Ishikawa (cell line): ENCODE data around the gene ELAVL3.

Source experiments
- CEBPB ChIP-seq: IDR thresholded peaks from 2 replicates; pipeline ENCODE4 v1.6.1; 2012
- CREB1 ChIP-seq: IDR thresholded peaks from 2 replicates; pipeline ENCODE4 v1.6.1; 2012; ENCODE audit warnings: low read depth
- EGR1 ChIP-seq: IDR thresholded peaks from 2 replicates; pipeline ENCODE4 v1.6.1; 2012
- EP300 ChIP-seq: IDR thresholded peaks from 2 replicates; pipeline ENCODE4 v1.6.1; 2012; ENCODE audit warnings: borderline replicate concordance
- FOXM1 ChIP-seq: IDR thresholded peaks from 2 replicates; pipeline ENCODE4 v1.6.1; 2012; ENCODE audit warnings: low read depth, borderline replicate concordance
- MAX ChIP-seq: IDR thresholded peaks from 2 replicates; pipeline ENCODE4 v1.6.1; 2012
- NFIC ChIP-seq: IDR thresholded peaks from 2 replicates; pipeline ENCODE4 v1.6.1; 2012
- RAD21 ChIP-seq: IDR thresholded peaks from 2 replicates; pipeline ENCODE4 v1.6.1; 2012; ENCODE audit warnings: low read depth
- TAF1 ChIP-seq: IDR thresholded peaks from 2 replicates; pipeline ENCODE4 v1.6.1; 2012; ENCODE audit warnings: low read depth, mild to moderate bottlenecking
- TCF12 ChIP-seq: IDR thresholded peaks from 2 replicates; pipeline ENCODE4 v1.6.1; 2012; ENCODE audit warnings: low read depth
- TEAD4 ChIP-seq: IDR thresholded peaks from 2 replicates; pipeline ENCODE4 v1.6.1; 2012
- YY1 ChIP-seq: IDR thresholded peaks from 2 replicates; pipeline ENCODE4 v1.6.1; 2012; ENCODE audit warnings: low read depth
- ZBTB7A ChIP-seq: IDR thresholded peaks from 2 replicates; pipeline ENCODE4 v1.6.1; 2012; ENCODE audit warnings: low read depth
- TF ChIP-seq, protein P1 (sequence below): IDR thresholded peaks from 2 replicates; pipeline ENCODE4 v1.6.1; 2012
- TF ChIP-seq, protein P2 (sequence below): IDR thresholded peaks from 2 replicates; pipeline ENCODE4 v1.6.1; 2012; ENCODE audit warnings: low read depth, mild to moderate bottlenecking

The ELAVL3 gene

DNA sequence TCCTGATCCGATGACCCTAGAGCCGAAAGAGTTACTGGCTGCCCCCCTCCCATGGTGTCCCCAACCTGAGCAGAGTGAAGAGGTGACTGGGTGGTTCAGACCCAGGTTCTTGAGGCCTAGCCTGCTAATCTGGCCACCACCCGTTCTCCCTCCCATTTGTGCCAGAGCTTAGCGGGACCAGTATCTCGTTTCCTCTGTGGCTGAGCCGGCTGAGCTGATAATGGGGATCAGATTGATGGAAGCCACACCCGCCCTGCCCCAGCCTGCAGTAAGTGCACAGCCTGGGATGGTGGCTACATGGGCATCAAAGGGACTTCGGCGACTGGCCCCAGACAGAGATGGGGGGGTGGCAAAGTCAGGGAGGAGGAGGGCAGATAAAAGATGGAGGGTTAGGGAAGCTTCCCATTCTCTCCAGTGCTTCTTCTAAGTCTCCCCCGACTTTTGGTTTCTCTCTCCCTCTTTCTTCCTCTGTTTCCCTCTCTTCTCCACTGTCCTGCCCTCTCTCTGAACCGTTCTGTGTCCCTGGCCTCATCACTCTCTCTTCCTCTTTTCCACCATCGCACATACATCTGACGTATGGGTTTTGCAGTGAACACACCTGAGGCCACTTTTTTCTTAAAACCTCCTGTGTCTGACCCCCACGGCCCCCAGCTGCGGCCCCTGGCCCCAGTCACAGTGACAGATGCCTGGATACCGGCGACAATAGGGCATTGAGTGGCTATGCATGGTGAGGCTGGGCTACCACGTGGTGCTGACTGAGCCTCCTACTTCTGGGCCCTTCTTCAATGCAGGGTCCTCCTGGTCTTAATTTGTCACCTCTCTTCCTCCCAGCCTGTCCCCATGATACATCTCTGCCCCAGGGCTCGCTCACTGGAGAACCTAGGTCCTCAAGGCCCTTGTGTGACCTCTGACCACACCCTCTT is 2.4 kb downstream of the ELAVL3 start:
- TF ChIP-seq EGR1 (no peak), NFIC (no peak)

GRCh38 chr19:11475861-11476260 is 5.0 kb downstream of the ELAVL3 start:
- no peak for TF ChIP-seq RAD21
- no peak for TF ChIP-seq TAF1
- no peak for TF ChIP-seq EGR1
- TF ChIP-seq TEAD4, result no peak
- TF ChIP-seq FOXM1, result no peak
- TF ChIP-seq YY1, result no peak
- no peak for TF ChIP-seq EP300
- TF ChIP-seq CEBPB, result no peak

GRCh38 chr19:11473725-11474124 is 7.1 kb downstream of the ELAVL3 start:
- no peak for TF ChIP-seq MAX

GRCh38 chr19:11465600-11465999 is 15.2 kb downstream of the ELAVL3 start:
- TF ChIP-seq CEBPB (no peak), YY1 (no peak), EGR1 (no peak), EP300 (no peak), RAD21 (no peak), TAF1 (no peak), FOXM1 (no peak), MAX (no peak), CREB1 (no peak), TCF12 (no peak), NFIC (no peak), TEAD4 (no peak), ZBTB7A (no peak)
- TF ChIP-seq, protein P1, sequence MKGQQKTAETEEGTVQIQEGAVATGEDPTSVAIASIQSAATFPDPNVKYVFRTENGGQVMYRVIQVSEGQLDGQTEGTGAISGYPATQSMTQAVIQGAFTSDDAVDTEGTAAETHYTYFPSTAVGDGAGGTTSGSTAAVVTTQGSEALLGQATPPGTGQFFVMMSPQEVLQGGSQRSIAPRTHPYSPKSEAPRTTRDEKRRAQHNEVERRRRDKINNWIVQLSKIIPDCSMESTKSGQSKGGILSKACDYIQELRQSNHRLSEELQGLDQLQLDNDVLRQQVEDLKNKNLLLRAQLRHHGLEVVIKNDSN, result no peak
- TF ChIP-seq, protein P2, sequence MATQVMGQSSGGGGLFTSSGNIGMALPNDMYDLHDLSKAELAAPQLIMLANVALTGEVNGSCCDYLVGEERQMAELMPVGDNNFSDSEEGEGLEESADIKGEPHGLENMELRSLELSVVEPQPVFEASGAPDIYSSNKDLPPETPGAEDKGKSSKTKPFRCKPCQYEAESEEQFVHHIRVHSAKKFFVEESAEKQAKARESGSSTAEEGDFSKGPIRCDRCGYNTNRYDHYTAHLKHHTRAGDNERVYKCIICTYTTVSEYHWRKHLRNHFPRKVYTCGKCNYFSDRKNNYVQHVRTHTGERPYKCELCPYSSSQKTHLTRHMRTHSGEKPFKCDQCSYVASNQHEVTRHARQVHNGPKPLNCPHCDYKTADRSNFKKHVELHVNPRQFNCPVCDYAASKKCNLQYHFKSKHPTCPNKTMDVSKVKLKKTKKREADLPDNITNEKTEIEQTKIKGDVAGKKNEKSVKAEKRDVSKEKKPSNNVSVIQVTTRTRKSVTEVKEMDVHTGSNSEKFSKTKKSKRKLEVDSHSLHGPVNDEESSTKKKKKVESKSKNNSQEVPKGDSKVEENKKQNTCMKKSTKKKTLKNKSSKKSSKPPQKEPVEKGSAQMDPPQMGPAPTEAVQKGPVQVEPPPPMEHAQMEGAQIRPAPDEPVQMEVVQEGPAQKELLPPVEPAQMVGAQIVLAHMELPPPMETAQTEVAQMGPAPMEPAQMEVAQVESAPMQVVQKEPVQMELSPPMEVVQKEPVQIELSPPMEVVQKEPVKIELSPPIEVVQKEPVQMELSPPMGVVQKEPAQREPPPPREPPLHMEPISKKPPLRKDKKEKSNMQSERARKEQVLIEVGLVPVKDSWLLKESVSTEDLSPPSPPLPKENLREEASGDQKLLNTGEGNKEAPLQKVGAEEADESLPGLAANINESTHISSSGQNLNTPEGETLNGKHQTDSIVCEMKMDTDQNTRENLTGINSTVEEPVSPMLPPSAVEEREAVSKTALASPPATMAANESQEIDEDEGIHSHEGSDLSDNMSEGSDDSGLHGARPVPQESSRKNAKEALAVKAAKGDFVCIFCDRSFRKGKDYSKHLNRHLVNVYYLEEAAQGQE, result no peak

DNA sequence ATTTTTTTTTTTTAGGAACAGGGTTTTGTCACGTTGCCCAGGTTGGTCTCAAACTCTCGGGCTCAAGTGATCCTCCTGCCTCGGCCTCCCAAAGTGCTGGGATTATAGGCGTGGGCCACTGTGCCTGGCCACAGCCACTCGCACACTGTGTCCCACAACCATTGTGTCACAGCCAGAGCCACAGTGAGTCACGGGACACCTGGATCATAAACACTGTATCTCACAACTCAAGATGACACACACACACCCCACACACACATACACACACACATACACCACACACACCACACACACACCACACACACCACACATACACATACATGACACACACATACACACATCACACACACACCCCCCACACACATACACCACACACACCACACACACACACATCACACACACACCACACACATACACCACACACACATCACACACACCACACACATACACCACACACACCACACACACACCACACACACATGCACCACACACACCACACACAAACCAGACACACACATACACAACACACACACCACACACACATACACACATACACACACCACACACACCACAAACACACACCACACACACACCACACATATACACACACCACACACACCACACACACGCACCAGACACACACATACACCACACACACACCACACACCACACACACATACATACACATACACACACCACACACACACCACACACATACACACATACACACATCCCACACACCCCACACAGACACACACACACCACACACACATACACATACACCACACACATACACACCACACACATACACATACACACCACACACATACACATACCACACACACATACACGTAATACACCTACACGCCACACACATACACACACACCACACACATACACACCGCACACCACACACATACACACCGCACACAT is 16.2 kb downstream of the ELAVL3 start:
- TF ChIP-seq YY1, result no peak
- TF ChIP-seq, protein P1, result no peak
- no peak for TF ChIP-seq MAX
- no peak for TF ChIP-seq TCF12
- TF ChIP-seq ZBTB7A, result no peak
- TF ChIP-seq RAD21, result no peak
- TF ChIP-seq EP300, result no peak
- no peak for TF ChIP-seq NFIC
- TF ChIP-seq TAF1, result no peak
- no peak for TF ChIP-seq EGR1
- no peak for TF ChIP-seq CEBPB
- no peak for TF ChIP-seq CREB1
- TF ChIP-seq, protein P2, result no peak
- no peak for TF ChIP-seq TEAD4
- TF ChIP-seq FOXM1, result no peak
